ENCODE measurements around the gene MMP14.

GRCh38 chr14:22878271-22879246 is 42.2 kb downstream of the MMP14 start:
- TF ChIP-seq POLR2A (IDR thresholded peaks at IDR 0.05) (no peak), CTCF (IDR thresholded peaks at IDR 0.05) (no peak), POLR2AphosphoS5 (IDR thresholded peaks at IDR 0.05) (no peak), EP300 (IDR thresholded peaks at IDR 0.05) (no peak)

Data from suprapubic skin (tissue), 4 donors.